Stimulated activated effector memory CD8-positive, alpha-beta T cell treated with anti-CD3 and anti-CD28 coated beads, Interleukin-12 subunit alpha, Interleukin-12 subunit beta, amount 100 ng/mL, for 72 hours (primary cell): ENCODE measurements around the gene HPSE2.
"Not testable (repeated sequence)": the region's sequence is repeated elsewhere in the genome, so short reads cannot be mapped to it uniquely, and the experiment has no call there.

ENCODE experiments used
- ATAC-seq: fragments of 150-1000 bp; cut with Tn5 transposase; 2 replicates; pipeline ENCODE4 v1.10.0; 2021
- DNase-seq, 2 donors: peaks; one replicate each; pipeline ENCODE4 v3.0.0; 2021 to 2022; ENCODE audit warnings: low spot score in 2 of 2
- H3K27ac Mint-ChIP-seq: one replicate; pipeline ENCODE4 v1.8.0; 2022; ENCODE audit warnings: mild to moderate bottlenecking, mixed read lengths
- H3K36me3 Mint-ChIP-seq: one replicate; pipeline ENCODE4 v1.8.0; 2022; ENCODE audit warnings: mild to moderate bottlenecking, mixed read lengths
- H3K4me1 Mint-ChIP-seq: one replicate; pipeline ENCODE4 v1.8.0; 2022; ENCODE audit warnings: mixed read lengths
- H3K4me3 Mint-ChIP-seq: one replicate; pipeline ENCODE4 v1.8.0; 2022; ENCODE audit warnings: mild to moderate bottlenecking, mixed read lengths
- H3K9me3 Mint-ChIP-seq: one replicate; pipeline ENCODE4 v1.8.0; 2022; ENCODE audit warnings: mixed read lengths

HPSE2 gene

GRCh38 chr10:98560565-98560964 lies 675.1 kb downstream of the HPSE2 start:
- Mint-ChIP-seq H3K9me3 (no peaks in the 10 kb centered on the region), H3K4me3 (no peak overlapping the region), H3K4me1 (no peaks in the 10 kb centered on the region), H3K27ac (no peak overlapping the region), H3K36me3 (no peaks in the 10 kb centered on the region)
- no peak for ATAC-seq
- DNase-seq: no peak

GRCh38 chr10:98556061-98556460 lies 679.6 kb downstream of the HPSE2 start:
- no peak for ATAC-seq
- Mint-ChIP-seq H3K27ac (no peak overlapping the region), H3K4me1 (no peaks in the 10 kb centered on the region), H3K4me3 (no peak overlapping the region), H3K36me3 (no peaks in the 10 kb centered on the region), H3K9me3 (no peaks in the 10 kb centered on the region)
- DNase-seq: no peak

GRCh38 chr10:98555021-98555619 lies 680.5 kb downstream of the HPSE2 start:
- ATAC-seq: no peak
- H3K4me1 Mint-ChIP-seq: no peaks in the 10 kb centered on the region
- no peak overlapping the region for H3K4me3 Mint-ChIP-seq
- H3K36me3 Mint-ChIP-seq: no peaks in the 10 kb centered on the region
- DNase-seq: no peak
- no peak overlapping the region for H3K27ac Mint-ChIP-seq
- no peaks in the 10 kb centered on the region for H3K9me3 Mint-ChIP-seq

GRCh38 chr10:98541561-98541960 lies 694.1 kb downstream of the HPSE2 start:
- peak overlapping the region; percentile 55 for H3K4me3 Mint-ChIP-seq
- not testable (repeated sequence) for H3K9me3 Mint-ChIP-seq, H3K36me3 Mint-ChIP-seq, H3K4me1 Mint-ChIP-seq, ATAC-seq, DNase-seq, H3K27ac Mint-ChIP-seq

- peaks cover 4% of the 10 kb centered on the region for H3K4me1 Mint-ChIP-seq
- peaks cover 3% of the 10 kb centered on the region for H3K9me3 Mint-ChIP-seq
- H3K27ac Mint-ChIP-seq: no peak overlapping the region
- DNase-seq (no peak), ATAC-seq (no peak)
- no peaks in the 10 kb centered on the region for H3K36me3 Mint-ChIP-seq
- no peak overlapping the region for H3K4me3 Mint-ChIP-seq
These were observed 696.1 kb downstream of the HPSE2 start for GRCh38 chr10:98539578-98539977.

GRCh38 chr10:98538472-98538871 lies 697.2 kb downstream of the HPSE2 start:
- no peaks in the 10 kb centered on the region for H3K36me3 Mint-ChIP-seq
- H3K27ac Mint-ChIP-seq: no peak overlapping the region
- ATAC-seq (no peak), DNase-seq (no peak)
- H3K9me3 Mint-ChIP-seq: peaks cover 3% of the 10 kb centered on the region
- H3K4me1 Mint-ChIP-seq: peaks cover 4% of the 10 kb centered on the region
- no peak overlapping the region for H3K4me3 Mint-ChIP-seq

GRCh38 chr10:98536551-98536950 lies 699.1 kb downstream of the HPSE2 start:
- no peaks in the 10 kb centered on the region for H3K36me3 Mint-ChIP-seq
- H3K9me3 Mint-ChIP-seq: no peaks in the 10 kb centered on the region
- H3K4me3 Mint-ChIP-seq: no peak overlapping the region
- ATAC-seq (no peak), DNase-seq (no peak)
- H3K4me1 Mint-ChIP-seq: peaks cover 4% of the 10 kb centered on the region
- no peak overlapping the region for H3K27ac Mint-ChIP-seq

- Mint-ChIP-seq H3K9me3 (no peaks in the 10 kb centered on the region), H3K4me3 (no peak overlapping the region), H3K4me1 (no peaks in the 10 kb centered on the region), H3K36me3 (no peaks in the 10 kb centered on the region), H3K27ac (no peak overlapping the region)
- DNase-seq (no peak), ATAC-seq (no peak)
These were observed 701.8 kb downstream of the HPSE2 start for GRCh38 chr10:98533746-98534445.

GRCh38 chr10:98533241-98533640 lies 702.4 kb downstream of the HPSE2 start:
- H3K9me3 Mint-ChIP-seq: no peaks in the 10 kb centered on the region
- ATAC-seq: no peak

GRCh38 chr10:98528805-98529183 lies 706.9 kb downstream of the HPSE2 start:
- no peak overlapping the region for H3K27ac Mint-ChIP-seq

More at GRCh38 chr10:98533241-98533640, 702.4 kb downstream of the HPSE2 start:
- H3K4me1 Mint-ChIP-seq: no peaks in the 10 kb centered on the region
- H3K27ac Mint-ChIP-seq: no peak overlapping the region
- no peaks in the 10 kb centered on the region for H3K36me3 Mint-ChIP-seq
- DNase-seq: no peak
- no peak overlapping the region for H3K4me3 Mint-ChIP-seq

GRCh38 chr10:98528166-98528804 lies 707.4 kb downstream of the HPSE2 start:
- no peak overlapping the region for H3K4me3 Mint-ChIP-seq
- ATAC-seq (no peak), DNase-seq (no peak)
- no peaks in the 10 kb centered on the region for H3K4me1 Mint-ChIP-seq
- H3K9me3 Mint-ChIP-seq: no peaks in the 10 kb centered on the region
- no peaks in the 10 kb centered on the region for H3K36me3 Mint-ChIP-seq
- no peak overlapping the region for H3K27ac Mint-ChIP-seq

More at GRCh38 chr10:98528805-98529183, 706.9 kb downstream of the HPSE2 start:
- H3K4me1 Mint-ChIP-seq: no peaks in the 10 kb centered on the region
- H3K36me3 Mint-ChIP-seq: no peaks in the 10 kb centered on the region
- ATAC-seq (no peak), DNase-seq (no peak)
- H3K9me3 Mint-ChIP-seq: no peaks in the 10 kb centered on the region
- no peak overlapping the region for H3K4me3 Mint-ChIP-seq

- H3K4me3 Mint-ChIP-seq: no peak overlapping the region
- no peaks in the 10 kb centered on the region for H3K4me1 Mint-ChIP-seq
- ATAC-seq: no peak
- H3K27ac Mint-ChIP-seq: no peak overlapping the region
- no peaks in the 10 kb centered on the region for H3K9me3 Mint-ChIP-seq
- no peak for DNase-seq
- H3K36me3 Mint-ChIP-seq: no peaks in the 10 kb centered on the region
These were observed 709.7 kb downstream of the HPSE2 start for GRCh38 chr10:98525969-98526368.

GRCh38 chr10:98524124-98524523 lies 711.5 kb downstream of the HPSE2 start:
- no peak overlapping the region for H3K4me3 Mint-ChIP-seq
- H3K27ac Mint-ChIP-seq: no peak overlapping the region
- H3K4me1 Mint-ChIP-seq: no peaks in the 10 kb centered on the region
- DNase-seq (no peak), ATAC-seq (no peak)
- no peaks in the 10 kb centered on the region for H3K36me3 Mint-ChIP-seq
- H3K9me3 Mint-ChIP-seq: no peaks in the 10 kb centered on the region

GRCh38 chr10:98519841-98520240 lies 715.8 kb downstream of the HPSE2 start:
- Mint-ChIP-seq H3K9me3 (no peaks in the 10 kb centered on the region), H3K4me1 (no peaks in the 10 kb centered on the region), H3K27ac (no peak overlapping the region), H3K36me3 (no peaks in the 10 kb centered on the region), H3K4me3 (no peak overlapping the region)
- ATAC-seq (no peak), DNase-seq (no peak)

- no peak overlapping the region for H3K4me3 Mint-ChIP-seq
- DNase-seq (no peak), ATAC-seq (no peak)
- H3K9me3 Mint-ChIP-seq: no peaks in the 10 kb centered on the region
- H3K4me1 Mint-ChIP-seq: no peaks in the 10 kb centered on the region
- no peak overlapping the region for H3K27ac Mint-ChIP-seq
- no peaks in the 10 kb centered on the region for H3K36me3 Mint-ChIP-seq
These were observed 718.0 kb downstream of the HPSE2 start for GRCh38 chr10:98517672-98518071.

GRCh38 chr10:98516352-98516751 lies 719.3 kb downstream of the HPSE2 start:
- DNase-seq (no peak), ATAC-seq (no peak)
- Mint-ChIP-seq H3K4me1 (no peaks in the 10 kb centered on the region), H3K36me3 (no peaks in the 10 kb centered on the region), H3K27ac (no peak overlapping the region), H3K4me3 (no peak overlapping the region), H3K9me3 (no peaks in the 10 kb centered on the region)
